ENCODE results near the gene PTS.

- TF ChIP-seq, protein P1, sequence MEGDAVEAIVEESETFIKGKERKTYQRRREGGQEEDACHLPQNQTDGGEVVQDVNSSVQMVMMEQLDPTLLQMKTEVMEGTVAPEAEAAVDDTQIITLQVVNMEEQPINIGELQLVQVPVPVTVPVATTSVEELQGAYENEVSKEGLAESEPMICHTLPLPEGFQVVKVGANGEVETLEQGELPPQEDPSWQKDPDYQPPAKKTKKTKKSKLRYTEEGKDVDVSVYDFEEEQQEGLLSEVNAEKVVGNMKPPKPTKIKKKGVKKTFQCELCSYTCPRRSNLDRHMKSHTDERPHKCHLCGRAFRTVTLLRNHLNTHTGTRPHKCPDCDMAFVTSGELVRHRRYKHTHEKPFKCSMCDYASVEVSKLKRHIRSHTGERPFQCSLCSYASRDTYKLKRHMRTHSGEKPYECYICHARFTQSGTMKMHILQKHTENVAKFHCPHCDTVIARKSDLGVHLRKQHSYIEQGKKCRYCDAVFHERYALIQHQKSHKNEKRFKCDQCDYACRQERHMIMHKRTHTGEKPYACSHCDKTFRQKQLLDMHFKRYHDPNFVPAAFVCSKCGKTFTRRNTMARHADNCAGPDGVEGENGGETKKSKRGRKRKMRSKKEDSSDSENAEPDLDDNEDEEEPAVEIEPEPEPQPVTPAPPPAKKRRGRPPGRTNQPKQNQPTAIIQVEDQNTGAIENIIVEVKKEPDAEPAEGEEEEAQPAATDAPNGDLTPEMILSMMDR (IDR thresholded peaks at IDR 0.05): no peak
- TF ChIP-seq POLR2A (IDR thresholded peaks at IDR 0.05): no peak
Observed at GRCh38 chr11:112177589-112177988, 48.6 kb upstream of the PTS start.
